IPS-NIHi7 (cell line): ENCODE measurements around the gene NUAK1.

Source experiments
- DNase-seq: peaks from one replicate; pipeline ENCODE4 v3.0.0; 2012; ENCODE audit warnings: mixed read lengths; ENCODE audit errors: extremely low spot score

The NUAK1 gene

GRCh38 chr12:106084014-106084671, 54.6 kb downstream of the NUAK1 start:
- DNase-seq: peak; percentile 76

DNA sequence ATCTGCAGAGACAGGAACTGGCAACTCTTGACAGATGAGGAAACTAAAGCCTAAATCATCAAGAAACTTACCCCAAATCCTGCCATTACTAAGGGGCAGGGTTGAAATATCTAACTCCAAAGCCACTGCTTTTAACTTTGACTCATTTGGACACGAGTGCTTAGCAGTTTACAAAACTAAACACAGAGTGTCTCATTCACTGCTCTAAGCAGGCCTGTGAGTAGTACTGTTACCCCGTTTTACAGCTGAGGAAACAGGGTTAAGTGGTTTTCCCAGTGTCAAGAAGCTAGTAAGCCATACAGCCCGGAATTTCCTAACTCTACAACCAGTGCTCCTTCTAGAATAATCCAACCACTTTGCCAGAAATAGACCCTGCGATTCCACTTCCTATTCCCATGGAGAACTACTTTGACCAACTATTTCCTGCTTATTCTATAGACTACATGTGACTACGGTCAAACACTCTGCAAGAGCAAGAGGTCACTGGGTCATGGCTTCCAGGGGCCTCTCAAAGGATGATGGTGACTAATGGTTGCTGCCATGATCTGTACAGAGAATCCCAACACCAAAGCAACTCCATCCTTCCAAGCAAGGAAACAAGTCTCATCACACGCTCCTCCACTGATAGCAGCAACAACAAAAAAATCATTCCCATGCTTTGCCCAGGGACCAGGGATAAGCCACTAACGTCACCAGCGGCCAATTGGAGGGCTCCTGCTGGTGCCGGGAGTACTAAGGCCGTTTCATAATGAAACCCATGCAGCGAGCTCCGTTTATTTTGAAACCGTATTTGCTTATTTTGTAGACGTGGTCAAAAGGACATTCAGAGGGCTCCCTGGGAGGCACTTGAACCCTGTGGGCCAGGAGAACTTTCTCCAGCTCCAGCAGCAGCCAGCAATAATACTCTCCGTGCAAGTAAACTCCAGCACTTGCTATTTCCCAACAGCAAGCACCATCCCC, 56.3 kb downstream of the NUAK1 start:
- no peak for DNase-seq

GRCh38 chr12:106081606-106082005, 57.1 kb downstream of the NUAK1 start:
- no peak for DNase-seq

DNA sequence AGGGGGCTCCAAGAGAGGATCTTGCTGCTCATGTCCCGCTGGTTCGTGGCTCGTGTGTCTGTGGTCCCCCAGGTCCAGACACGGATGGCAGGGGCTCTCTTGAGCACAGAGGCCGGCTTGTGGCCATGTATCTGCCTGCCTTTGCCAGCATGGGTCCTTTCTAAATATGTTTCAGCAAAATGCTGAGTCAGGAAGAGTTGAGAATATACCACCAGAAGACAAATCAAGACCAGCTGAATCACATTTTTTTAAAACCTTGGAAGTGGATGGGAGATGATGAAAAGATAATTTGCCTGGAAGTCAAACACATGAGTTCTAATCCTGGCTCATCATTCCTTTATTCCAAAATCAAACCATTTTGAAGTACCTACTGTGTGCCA, 58.0 kb downstream of the NUAK1 start:
- no peak for DNase-seq

- DNase-seq: no peak
Observed at GRCh38 chr12:106080041-106080790, 58.5 kb downstream of the NUAK1 start.

GRCh38 chr12:106079148-106079738, 59.5 kb downstream of the NUAK1 start:
- no peak for DNase-seq

GRCh38 chr12:106078358-106079010, 60.3 kb downstream of the NUAK1 start:
- no peak for DNase-seq

GRCh38 chr12:106074706-106075392, 63.9 kb downstream of the NUAK1 start:
- no peak for DNase-seq

GRCh38 chr12:106074361-106074705, 64.4 kb downstream of the NUAK1 start:
- DNase-seq: no peak

- no peak for DNase-seq
Observed at GRCh38 chr12:106073179-106073578, 65.6 kb downstream of the NUAK1 start.

DNA sequence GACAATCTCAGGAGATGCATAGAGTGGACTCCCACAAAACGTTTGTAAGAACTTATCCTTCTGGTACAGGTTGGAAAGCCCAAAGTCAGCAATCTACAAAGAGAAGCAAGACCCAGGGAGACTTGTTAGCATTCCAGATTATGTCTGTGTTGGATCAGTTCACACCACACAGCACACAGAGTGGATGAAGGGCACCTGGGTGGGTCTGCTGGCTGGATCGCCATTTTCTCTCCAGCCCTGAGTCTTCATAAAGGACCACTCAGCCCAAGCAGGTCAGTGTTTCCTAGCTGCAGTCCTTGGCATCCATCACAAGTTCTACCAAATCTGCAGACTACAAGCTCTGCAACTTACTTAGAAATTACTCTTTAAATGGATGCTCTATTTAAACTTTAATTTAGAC, 66.0 kb downstream of the NUAK1 start:
- no peak for DNase-seq

DNA sequence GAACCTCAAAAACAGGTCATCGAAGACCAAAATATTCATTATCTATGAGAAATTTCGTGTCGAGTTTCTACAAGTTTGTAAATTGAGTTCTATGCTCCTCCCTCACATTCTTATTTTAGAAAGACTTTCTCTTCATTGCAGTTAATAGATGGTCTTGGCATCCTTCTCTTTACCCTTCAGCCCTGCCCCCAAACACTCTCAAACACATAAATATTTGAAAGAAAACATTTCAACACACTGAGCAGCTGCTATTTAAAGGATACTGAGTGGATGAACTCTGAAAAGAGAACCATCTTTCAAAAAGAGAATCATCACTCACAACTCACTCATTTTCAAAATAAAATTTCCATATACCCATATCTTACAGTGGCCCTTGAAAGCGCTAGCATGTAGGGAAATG, 67.1 kb downstream of the NUAK1 start:
- DNase-seq: no peak

- no peak for DNase-seq
Observed at GRCh38 chr12:106070611-106071010, 68.1 kb downstream of the NUAK1 start.

GRCh38 chr12:106070147-106070546, 68.6 kb downstream of the NUAK1 start:
- no peak for DNase-seq

- DNase-seq: no peak
Observed at GRCh38 chr12:106068296-106068695, 70.5 kb downstream of the NUAK1 start.

GRCh38 chr12:106067606-106068205, 71.0 kb downstream of the NUAK1 start:
- no peak for DNase-seq

GRCh38 chr12:106066726-106067325, 71.9 kb downstream of the NUAK1 start:
- no peak for DNase-seq

- DNase-seq: no peak
Observed at GRCh38 chr12:106066051-106066705, 72.6 kb downstream of the NUAK1 start.

GRCh38 chr12:106065506-106065905, 73.2 kb downstream of the NUAK1 start:
- DNase-seq: no peak

- DNase-seq: no peak
Observed at GRCh38 chr12:106064721-106065021, 74.1 kb downstream of the NUAK1 start.
